ENCODE results near the gene NDUFV1.
A peak's percentile ranks its signal among the peaks of the same experiment; 100 is the strongest.
"Not testable (repeated sequence)": the region's sequence is repeated elsewhere in the genome, so short reads cannot be mapped to it uniquely, and the experiment has no call there.

Gene NDUFV1

GRCh38 chr11:67606492-67607295, at the start of gene NDUFV1:
Gene NDUFV1, plus strand, starts transcription at chr11:67606936. Its CDS starts 69 bp downstream, at chr11:67607005.
- DNase-seq (ENCODE audit: low read depth) = peak; percentile 93

DNA sequence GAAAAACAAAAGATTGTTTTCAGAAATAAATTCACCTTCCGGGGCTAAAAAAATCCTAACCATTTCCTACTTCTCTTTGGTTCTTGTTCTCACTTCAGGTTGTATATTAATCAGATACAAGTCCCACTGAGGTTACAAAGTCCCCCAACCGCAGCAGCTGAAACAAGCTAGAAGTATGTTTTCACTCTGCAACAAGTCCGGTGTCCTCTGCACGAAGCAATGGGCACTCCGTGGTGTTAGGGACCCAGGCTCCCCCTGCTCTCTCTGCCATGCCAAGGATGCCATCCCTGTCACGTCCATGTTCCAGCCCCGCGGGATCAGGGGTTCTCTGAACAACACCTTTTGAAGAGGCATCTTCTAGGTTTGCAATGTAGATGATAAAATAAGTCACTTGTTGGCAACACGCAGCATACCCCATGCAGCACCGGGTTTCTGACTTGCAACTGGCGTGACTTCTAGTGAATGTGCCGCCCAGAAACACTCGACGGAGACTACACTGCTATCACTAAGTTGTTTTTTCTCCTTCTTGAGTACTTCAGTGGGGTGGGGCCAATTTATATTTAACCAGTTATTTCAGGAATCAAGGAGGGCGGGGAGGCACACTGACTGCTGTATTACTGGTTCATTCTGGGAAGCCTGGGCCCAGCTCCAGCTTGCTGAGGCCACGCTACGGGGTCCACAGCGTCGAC, 48.5 kb upstream of the NDUFV1 start:
- no peak for DNase-seq (ENCODE audit: low read depth)

DNA sequence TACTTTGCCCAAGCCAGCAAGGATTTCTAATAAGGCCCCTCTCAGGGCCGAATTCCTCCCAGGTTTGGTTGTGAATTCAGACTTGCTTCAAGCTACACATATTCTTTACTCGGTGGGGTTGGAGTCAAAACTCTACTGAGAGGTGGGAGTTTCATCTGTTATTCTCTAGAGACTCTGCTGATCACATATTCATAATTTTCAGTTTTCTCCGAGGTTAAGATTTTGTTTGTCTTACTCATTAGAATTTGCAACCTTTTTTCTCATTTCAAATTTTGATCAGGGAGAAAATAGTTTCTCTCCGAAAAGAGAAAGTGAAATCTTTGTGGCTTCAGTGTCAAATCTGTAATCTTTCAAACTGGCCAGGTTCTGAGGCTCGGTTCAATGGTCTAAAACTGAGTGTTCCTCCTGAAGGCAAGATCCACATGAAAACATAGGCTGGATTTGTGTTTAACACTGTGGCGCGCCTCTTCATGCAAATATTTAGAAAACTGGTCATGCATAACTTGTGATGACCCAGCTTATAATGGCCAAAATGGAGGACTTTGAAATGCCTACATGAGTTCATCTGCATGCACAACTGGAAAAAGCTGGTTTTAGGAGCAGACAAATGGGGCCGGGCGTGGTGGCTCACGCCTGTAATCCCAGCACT, 44.6 kb upstream of the NDUFV1 start:
- no peak for DNase-seq (ENCODE audit: low read depth)

- DNase-seq (ENCODE audit: low read depth) = no peak
These were observed 43.6 kb upstream of the NDUFV1 start for GRCh38 chr11:67562963-67563704.

GRCh38 chr11:67563705-67564114, 43.0 kb upstream of the NDUFV1 start:
- DNase-seq (ENCODE audit: low read depth) = not testable (repeated sequence)

- no peak for DNase-seq (ENCODE audit: low read depth)
These were observed 42.5 kb upstream of the NDUFV1 start for GRCh38 chr11:67564230-67564629.

DNA sequence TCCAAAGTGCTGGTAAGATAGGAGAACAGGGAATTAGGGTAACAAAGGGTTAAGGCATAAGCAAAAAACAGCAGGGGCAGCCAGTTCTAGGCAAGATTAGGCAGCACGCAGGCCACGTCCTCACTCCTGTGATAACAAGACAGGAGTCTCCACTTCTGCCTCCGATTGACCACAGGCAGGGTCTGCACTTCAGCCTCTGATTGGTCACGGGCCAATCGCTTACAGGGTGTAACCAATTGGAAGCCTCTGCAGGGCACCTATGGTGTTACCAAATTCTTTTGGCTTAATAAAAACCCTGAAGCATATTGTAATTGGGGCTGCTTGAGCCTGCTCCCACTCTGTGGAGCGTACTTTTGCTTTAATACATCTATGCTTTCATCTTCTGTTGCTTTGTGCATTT, 35.3 kb upstream of the NDUFV1 start:
- no peak for DNase-seq (ENCODE audit: low read depth)

DNA sequence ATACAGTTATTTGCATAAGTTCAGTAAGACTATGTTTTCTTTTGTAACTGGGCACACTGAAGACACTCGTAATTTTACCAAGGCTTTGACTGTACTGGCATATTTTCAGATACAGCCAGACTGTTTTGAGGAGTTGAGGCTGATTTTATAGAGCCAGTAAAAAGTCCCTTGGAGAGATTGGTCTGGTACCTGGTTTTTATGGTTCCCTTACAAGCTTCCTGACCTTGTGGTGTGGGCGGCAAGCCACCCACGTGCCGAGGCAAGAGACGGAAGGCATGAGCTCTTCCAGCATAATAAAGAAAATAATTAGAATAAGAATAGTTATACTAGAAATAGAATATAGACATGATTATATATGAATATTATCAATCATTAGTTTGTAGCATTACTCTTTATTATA, 34.4 kb upstream of the NDUFV1 start:
- DNase-seq (ENCODE audit: low read depth) = no peak

- DNase-seq (ENCODE audit: low read depth) = no peak
These were observed 33.9 kb upstream of the NDUFV1 start for GRCh38 chr11:67572747-67573419.

GRCh38 chr11:67574938-67575337, 31.8 kb upstream of the NDUFV1 start:
- no peak for DNase-seq (ENCODE audit: low read depth)

GRCh38 chr11:67576735-67577475, 29.8 kb upstream of the NDUFV1 start:
- DNase-seq (ENCODE audit: low read depth) = no peak

DNA sequence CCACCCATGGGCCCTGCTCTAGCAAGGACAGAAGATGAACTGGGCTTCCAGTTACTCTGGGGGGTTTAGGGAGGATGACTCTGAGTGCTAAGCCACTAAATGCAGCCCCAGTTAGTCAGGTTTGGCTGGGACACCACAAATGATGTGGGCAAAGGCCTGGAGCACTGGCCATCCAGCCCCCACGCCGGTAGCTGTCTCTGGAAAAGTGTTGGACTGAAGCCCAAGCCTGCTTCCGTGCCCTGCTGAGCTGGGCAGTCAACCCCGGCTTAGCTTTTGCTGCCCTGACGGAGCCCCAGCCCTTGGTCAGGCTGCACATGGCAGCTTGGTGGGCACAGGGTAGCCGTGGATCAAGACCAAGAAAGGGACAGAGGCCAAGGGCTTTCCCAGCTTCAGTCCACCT, 28.8 kb upstream of the NDUFV1 start:
- no peak for DNase-seq (ENCODE audit: low read depth)

DNA sequence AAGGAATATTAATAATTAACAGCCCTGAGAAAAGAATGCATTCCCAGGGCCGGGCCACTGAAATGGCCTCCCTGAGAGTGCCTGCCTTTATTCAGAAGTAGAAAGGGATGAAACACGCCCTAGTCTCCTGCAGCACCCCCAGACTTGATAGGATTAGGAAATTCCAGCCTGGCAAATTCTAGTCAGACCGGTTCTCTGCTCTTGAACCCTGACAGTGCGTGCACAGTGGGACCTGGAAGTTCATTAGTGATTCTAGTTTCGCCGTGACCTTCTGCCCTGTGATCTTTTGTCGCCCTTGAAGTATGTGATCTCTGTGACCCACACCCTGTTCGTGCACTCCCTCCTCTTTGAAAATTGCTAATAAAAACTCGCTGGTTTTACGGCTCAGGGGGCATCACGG, 25.3 kb upstream of the NDUFV1 start:
- DNase-seq (ENCODE audit: low read depth) = no peak

GRCh38 chr11:67582011-67582410, 24.7 kb upstream of the NDUFV1 start:
- no peak for DNase-seq (ENCODE audit: low read depth)

DNA sequence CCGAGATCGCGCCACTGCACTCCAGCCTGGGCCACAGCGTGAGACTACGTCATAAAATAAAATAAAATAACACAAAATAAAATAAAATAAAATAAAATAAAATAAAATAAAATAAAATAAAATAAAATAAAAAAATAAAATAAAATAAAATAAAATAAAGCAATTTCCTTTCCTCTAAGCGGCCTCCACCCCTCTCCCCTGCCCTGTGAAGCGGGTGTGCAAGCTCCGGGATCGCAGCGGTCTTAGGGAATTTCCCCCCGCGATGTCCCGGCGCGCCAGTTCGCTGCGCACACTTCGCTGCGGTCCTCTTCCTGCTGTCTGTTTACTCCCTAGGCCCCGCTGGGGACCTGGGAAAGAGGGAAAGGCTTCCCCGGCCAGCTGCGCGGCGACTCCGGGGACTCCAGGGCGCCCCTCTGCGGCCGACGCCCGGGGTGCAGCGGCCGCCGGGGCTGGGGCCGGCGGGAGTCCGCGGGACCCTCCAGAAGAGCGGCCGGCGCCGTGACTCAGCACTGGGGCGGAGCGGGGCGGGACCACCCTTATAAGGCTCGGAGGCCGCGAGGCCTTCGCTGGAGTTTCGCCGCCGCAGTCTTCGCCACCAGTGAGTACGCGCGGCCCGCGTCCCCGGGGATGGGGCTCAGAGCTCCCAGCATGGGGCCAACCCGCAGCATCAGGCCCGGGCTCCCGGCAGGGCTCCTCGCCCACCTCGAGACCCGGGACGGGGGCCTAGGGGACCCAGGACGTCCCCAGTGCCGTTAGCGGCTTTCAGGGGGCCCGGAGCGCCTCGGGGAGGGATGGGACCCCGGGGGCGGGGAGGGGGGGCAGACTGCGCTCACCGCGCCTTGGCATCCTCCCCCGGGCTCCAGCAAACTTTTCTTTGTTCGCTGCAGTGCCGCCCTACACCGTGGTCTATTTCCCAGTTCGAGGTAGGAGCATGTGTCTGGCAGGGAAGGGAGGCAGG, 23.2 kb upstream of the NDUFV1 start, which contains the start of gene GSTP1:
Gene GSTP1, plus strand, starts transcription at position 566 of the 958 bp plus-strand sequence. Its CDS starts 32 bp downstream, at position 598.
- peak; percentile 65 for DNase-seq (ENCODE audit: low read depth)

- no peak for DNase-seq (ENCODE audit: low read depth)
These were observed 22.4 kb upstream of the NDUFV1 start for GRCh38 chr11:67584205-67584880.

DNA sequence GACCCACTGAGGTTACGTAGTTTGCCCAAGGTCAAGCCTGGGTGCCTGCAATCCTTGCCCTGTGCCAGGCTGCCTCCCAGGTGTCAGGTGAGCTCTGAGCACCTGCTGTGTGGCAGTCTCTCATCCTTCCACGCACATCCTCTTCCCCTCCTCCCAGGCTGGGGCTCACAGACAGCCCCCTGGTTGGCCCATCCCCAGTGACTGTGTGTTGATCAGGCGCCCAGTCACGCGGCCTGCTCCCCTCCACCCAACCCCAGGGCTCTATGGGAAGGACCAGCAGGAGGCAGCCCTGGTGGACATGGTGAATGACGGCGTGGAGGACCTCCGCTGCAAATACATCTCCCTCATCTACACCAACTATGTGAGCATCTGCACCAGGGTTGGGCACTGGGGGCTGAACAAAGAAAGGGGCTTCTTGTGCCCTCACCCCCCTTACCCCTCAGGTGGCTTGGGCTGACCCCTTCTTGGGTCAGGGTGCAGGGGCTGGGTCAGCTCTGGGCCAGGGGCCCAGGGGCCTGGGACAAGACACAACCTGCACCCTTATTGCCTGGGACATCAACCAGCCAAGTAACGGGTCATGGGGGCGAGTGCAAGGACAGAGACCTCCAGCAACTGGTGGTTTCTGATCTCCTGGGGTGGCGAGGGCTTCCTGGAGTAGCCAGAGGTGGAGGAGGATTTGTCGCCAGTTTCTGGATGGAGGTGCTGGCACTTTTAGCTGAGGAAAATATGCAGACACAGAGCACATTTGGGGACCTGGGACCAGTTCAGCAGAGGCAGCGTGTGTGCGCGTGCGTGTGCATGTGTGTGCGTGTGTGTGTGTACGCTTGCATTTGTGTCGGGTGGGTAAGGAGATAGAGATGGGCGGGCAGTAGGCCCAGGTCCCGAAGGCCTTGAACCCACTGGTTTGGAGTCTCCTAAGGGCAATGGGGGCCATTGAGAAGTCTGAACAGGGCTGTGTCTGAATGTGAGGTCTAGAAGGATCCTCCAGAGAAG, 21.6 kb upstream of the NDUFV1 start:
- no peak for DNase-seq (ENCODE audit: low read depth)

GRCh38 chr11:67585911-67586310, 20.8 kb upstream of the NDUFV1 start:
- no peak for DNase-seq (ENCODE audit: low read depth)
